Osteoblast (primary cell): ENCODE data around the gene TACR3. TPM values are rescaled to one million over a fixed set of nuclear protein-coding genes. Genes with fewer than 3 reads are reported as not detected.
"Not testable (repeated sequence)": the region's sequence is repeated elsewhere in the genome, so short reads cannot be mapped to it uniquely, and the experiment has no call there.

ENCODE experiments used
- DNase-seq: peaks from one replicate; pipeline ENCODE4 v3.0.0; 2011; ENCODE audit warnings: low spot score, mixed read lengths; ENCODE audit not compliant: insufficient read length; ENCODE audit errors: missing footprints
- H2AFZ ChIP-seq: 2 replicates; pipeline ENCODE4 v1.6.0; 2011; ENCODE audit warnings: mild to moderate bottlenecking, low read length
- H3K27ac ChIP-seq: 2 replicates; pipeline ENCODE4 v1.5.1; 2011; ENCODE audit warnings: mild to moderate bottlenecking, low read depth, low read length, moderate library complexity
- H3K27me3 ChIP-seq: 2 replicates; pipeline ENCODE4 v1.6.0; 2012; ENCODE audit warnings: mild to moderate bottlenecking, control low read depth, inconsistent platforms, low read length, moderate library complexity; ENCODE audit not compliant: insufficient read depth
- H3K36me3 ChIP-seq: 2 replicates; pipeline ENCODE4 v1.5.1; 2011; ENCODE audit warnings: mild to moderate bottlenecking, low read length, control low read depth, moderate library complexity; ENCODE audit not compliant: insufficient read depth
- H3K4me1 ChIP-seq: 2 replicates; pipeline ENCODE4 v1.5.1; 2011; ENCODE audit warnings: mild to moderate bottlenecking, low read length, control low read depth, moderate library complexity; ENCODE audit not compliant: insufficient read depth
- H3K4me2 ChIP-seq: 2 replicates; pipeline ENCODE4 v1.6.0; 2011; ENCODE audit warnings: mild to moderate bottlenecking, low read length; ENCODE audit not compliant: insufficient read depth
- H3K4me3 ChIP-seq: fragments of 200-600 bp; sonication (generic); 3 replicates; pipeline ENCODE4 v1.5.1; 2012; ENCODE audit warnings: mild to moderate bottlenecking, low read length, inconsistent platforms; ENCODE audit not compliant: insufficient read depth
- H3K79me2 ChIP-seq: 2 replicates; pipeline ENCODE4 v1.6.0; 2012; ENCODE audit warnings: mild to moderate bottlenecking, low read length, control low read depth, inconsistent platforms; ENCODE audit not compliant: insufficient read depth
- H3K9me3 ChIP-seq: 2 replicates; pipeline ENCODE4 v1.5.1; 2011; ENCODE audit warnings: low read depth, low read length, control low read depth
- H4K20me1 ChIP-seq: 2 replicates; pipeline ENCODE4 v1.6.0; 2012; ENCODE audit warnings: mild to moderate bottlenecking, low read length, control low read depth; ENCODE audit not compliant: insufficient read depth
- total RNA-seq: library from RNA; depleted of rRNA; stranded (reverse); fragments of >200 nt; gene quantifications from 2 replicates; pipeline ENCODE4 v1.2.3, GENCODE V29; 2012
- TF ChIP-seq, protein P1 (sequence below): IDR thresholded peaks from 2 replicates; pipeline ENCODE4 v1.5.1; 2011; ENCODE audit warnings: mild to moderate bottlenecking, low read depth, low read length, moderate library complexity; ENCODE audit errors: extremely low read depth

The TACR3 gene
- total RNA-seq, 1 donor: not detected

DNA sequence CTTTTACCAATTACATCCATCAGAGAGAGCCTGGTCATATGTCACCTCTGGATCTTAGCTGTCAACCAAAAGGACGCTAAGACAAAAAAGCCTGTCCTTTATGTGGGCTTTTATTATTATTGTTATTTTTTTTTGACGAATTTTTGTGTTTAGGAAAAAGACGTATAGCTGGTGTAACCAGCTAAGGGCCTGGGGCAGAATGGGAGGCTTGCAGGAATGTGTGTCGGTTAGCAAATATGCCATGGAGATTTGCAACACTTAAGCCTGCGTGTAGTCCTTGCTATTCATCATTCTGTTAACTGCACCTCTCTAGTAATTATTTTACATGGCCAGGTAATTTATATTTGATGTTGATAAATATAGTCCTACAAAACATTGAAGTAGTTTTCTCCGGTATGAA lies 93.5 kb downstream of the TACR3 start:
- Histone ChIP-seq H3K27me3 (no peaks in the 10 kb centered on the region), H3K36me3 (no peaks in the 10 kb centered on the region), H3K4me1 (no peaks in the 10 kb centered on the region), H3K4me3 (no peak overlapping the region), H3K27ac (no peak overlapping the region), H3K9me3 (no peaks in the 10 kb centered on the region), H3K79me2 (no peaks in the 10 kb centered on the region), H3K4me2 (no peak overlapping the region), H2AFZ (no peak overlapping the region), H4K20me1 (no peaks in the 10 kb centered on the region)
- TF ChIP-seq, protein P1, sequence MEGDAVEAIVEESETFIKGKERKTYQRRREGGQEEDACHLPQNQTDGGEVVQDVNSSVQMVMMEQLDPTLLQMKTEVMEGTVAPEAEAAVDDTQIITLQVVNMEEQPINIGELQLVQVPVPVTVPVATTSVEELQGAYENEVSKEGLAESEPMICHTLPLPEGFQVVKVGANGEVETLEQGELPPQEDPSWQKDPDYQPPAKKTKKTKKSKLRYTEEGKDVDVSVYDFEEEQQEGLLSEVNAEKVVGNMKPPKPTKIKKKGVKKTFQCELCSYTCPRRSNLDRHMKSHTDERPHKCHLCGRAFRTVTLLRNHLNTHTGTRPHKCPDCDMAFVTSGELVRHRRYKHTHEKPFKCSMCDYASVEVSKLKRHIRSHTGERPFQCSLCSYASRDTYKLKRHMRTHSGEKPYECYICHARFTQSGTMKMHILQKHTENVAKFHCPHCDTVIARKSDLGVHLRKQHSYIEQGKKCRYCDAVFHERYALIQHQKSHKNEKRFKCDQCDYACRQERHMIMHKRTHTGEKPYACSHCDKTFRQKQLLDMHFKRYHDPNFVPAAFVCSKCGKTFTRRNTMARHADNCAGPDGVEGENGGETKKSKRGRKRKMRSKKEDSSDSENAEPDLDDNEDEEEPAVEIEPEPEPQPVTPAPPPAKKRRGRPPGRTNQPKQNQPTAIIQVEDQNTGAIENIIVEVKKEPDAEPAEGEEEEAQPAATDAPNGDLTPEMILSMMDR: no peak
- DNase-seq: no peak

DNA sequence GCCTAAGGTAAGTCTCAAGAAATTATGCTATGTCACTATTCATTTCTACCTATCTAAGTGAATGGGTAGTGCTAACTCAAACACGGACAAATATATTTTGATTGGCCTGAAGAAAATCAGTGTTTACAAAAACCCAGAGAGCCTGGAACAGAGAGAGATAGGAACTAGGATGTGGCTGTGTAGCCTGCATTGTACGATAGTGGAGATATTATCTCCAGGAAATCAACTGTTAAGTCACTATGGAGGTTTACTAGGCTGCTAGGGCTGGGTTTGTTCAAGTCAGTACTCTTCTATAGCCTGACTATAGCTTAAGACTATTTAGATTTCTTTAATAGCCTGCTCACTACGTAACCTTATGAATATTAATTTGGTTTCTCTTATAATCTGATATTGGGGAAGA lies 127.9 kb downstream of the TACR3 start:
- no peak overlapping the region for H3K27ac ChIP-seq
- no peak overlapping the region for H3K4me2 ChIP-seq
- H2AFZ ChIP-seq: no peak overlapping the region
- no peaks in the 10 kb centered on the region for H3K36me3 ChIP-seq
- no peaks in the 10 kb centered on the region for H3K27me3 ChIP-seq
- H3K9me3 ChIP-seq: no peaks in the 10 kb centered on the region
- no peak overlapping the region for H3K4me3 ChIP-seq
- no peaks in the 10 kb centered on the region for H3K79me2 ChIP-seq
- H4K20me1 ChIP-seq: no peaks in the 10 kb centered on the region
- TF ChIP-seq, protein P1: no peak
- no peak for DNase-seq
- H3K4me1 ChIP-seq: no peaks in the 10 kb centered on the region

DNA sequence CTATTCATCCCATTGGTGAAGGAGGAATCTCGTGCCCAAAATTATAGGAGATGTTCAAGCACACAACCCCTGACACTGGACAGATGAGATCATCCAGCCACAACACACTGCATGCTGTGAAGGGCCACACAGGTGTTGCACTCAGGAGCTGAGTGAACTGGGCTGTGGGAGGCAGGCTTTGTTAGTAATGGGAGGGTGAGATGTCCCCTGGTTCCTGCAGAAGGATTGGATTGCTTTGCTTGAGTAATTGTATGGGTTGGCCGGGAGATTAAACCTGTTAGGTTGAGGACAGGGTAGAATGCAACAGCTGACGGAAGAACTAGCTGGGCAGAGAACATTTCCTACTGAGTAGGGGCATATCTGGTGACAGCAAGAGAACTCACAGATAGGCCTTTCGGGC lies 152.2 kb downstream of the TACR3 start:
- Histone ChIP-seq H3K36me3 (no peaks in the 10 kb centered on the region), H3K4me3 (no peak overlapping the region), H3K4me2 (no peak overlapping the region), H4K20me1 (no peaks in the 10 kb centered on the region), H3K9me3 (no peaks in the 10 kb centered on the region), H3K79me2 (no peaks in the 10 kb centered on the region), H3K27me3 (no peaks in the 10 kb centered on the region), H2AFZ (no peak overlapping the region), H3K4me1 (no peaks in the 10 kb centered on the region), H3K27ac (no peak overlapping the region)
- DNase-seq: no peak
- TF ChIP-seq, protein P1: no peak

DNA sequence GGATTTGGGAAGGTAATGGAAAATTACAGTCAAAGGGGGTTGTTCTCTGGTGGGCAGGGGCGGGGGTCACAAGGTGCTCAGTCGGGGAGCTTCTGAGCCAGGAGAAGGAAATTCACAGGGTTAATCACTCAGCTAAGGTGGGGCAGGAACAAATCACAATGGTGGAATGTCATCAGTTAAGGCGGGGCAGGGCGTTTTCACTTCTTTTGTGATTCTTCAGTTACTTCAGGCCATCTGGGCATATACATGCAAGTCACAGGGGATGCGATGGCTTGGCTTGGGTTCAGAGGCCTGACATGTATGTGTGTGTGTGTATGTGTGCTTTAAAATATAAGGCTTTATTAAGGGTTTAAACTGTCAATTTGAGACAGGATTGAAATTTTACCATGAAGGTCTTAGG lies 160.6 kb downstream of the TACR3 start:
- not testable (repeated sequence) for H3K27ac ChIP-seq

More for the DNA sequence above, 160.6 kb downstream of the TACR3 start:
- not testable (repeated sequence) for H3K36me3 ChIP-seq, H3K4me2 ChIP-seq, H3K9me3 ChIP-seq, H3K4me3 ChIP-seq, H4K20me1 ChIP-seq, H3K4me1 ChIP-seq, DNase-seq, H3K79me2 ChIP-seq, H2AFZ ChIP-seq, H3K27me3 ChIP-seq
